GM10266 (cell line): ENCODE results near the gene QRICH1.

Experiments
- DNase-seq: peaks from one replicate; pipeline ENCODE4 v3.0.0; 2012; ENCODE audit errors: extremely low spot score
- CTCF ChIP-seq: IDR thresholded peaks from 2 replicates; pipeline ENCODE4 v1.5.1; 2012; ENCODE audit warnings: mild to moderate bottlenecking, low read depth; ENCODE audit not compliant: control insufficient read depth, insufficient read depth; ENCODE audit errors: missing control alignments

The QRICH1 gene

GRCh38 chr3:49112262-49112661, 18.4 kb upstream of the QRICH1 start:
- no peak for TF ChIP-seq CTCF
- DNase-seq, result no peak

GRCh38 chr3:49111347-49111746, 17.5 kb upstream of the QRICH1 start:
- no peak for DNase-seq
- no peak for TF ChIP-seq CTCF

- DNase-seq, result no peak
- TF ChIP-seq CTCF, result no peak
These were observed 16.9 kb upstream of the QRICH1 start for GRCh38 chr3:49110780-49111179.

GRCh38 chr3:49108346-49108745, 14.5 kb upstream of the QRICH1 start:
- no peak for DNase-seq
- TF ChIP-seq CTCF, result no peak

- no peak for TF ChIP-seq CTCF
- peak; percentile 96 for DNase-seq
These were observed 10.8 kb upstream of the QRICH1 start, which contains the start of gene QARS1 for GRCh38 chr3:49104427-49105291. TSS of gene QARS1 (minus strand) at chr3:49104757. CDS start at chr3:49104733, 24 bp downstream.

- no peak for TF ChIP-seq CTCF
- no peak for DNase-seq
These were observed 10.2 kb upstream of the QRICH1 start for GRCh38 chr3:49104052-49104426.

GRCh38 chr3:49100046-49100615, 6.3 kb upstream of the QRICH1 start:
- no peak for DNase-seq

More at GRCh38 chr3:49100046-49100615, 6.3 kb upstream of the QRICH1 start:
- TF ChIP-seq CTCF, result no peak
